ENCODE data around the gene SOX14. TPM values are rescaled to one million over a fixed set of nuclear protein-coding genes. Genes with fewer than 3 reads are reported as not detected.

Gene SOX14
- polyA plus RNA-seq, 12 donors: 0.09 TPM; not detected in 11

GRCh38 chr3:137767538-137768360 is 3.6 kb downstream of the SOX14 start:
- DNase-seq: no peak

- no peak for DNase-seq
Observed at GRCh38 chr3:137768361-137769321, 4.5 kb downstream of the SOX14 start.

GRCh38 chr3:137769322-137770065 is 5.4 kb downstream of the SOX14 start:
- no peak for DNase-seq

- no peak for DNase-seq
Observed at GRCh38 chr3:137770066-137770834, 6.1 kb downstream of the SOX14 start.

DNA sequence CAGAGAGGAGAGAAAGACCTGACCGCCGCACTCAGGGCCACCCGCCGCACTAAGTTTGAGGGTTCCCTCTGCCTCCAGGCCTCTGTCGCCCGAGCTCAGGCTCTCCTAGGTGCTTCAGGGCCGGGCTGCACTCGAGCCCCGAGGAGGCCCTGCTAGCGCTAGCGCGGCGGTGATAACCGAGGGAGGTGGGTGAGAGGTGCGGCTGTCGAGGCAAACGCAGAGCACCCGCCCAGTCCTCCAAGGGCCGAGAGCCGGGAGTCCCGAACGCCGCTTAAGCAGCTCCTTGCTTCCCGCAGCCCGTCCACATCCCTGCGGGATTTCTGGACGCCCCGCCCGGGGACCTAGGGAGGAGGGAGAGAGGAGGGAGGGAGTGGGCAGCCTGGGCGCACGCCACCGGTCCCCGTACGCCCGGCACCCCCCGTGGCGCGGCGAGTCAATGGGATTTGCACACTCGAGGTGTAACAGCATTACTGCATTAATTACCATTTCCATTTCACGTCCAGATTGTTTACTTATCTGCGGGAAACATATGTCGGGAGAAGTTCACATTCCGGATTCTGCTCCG is 6.8 kb downstream of the SOX14 start:
- no peak for DNase-seq

DNA sequence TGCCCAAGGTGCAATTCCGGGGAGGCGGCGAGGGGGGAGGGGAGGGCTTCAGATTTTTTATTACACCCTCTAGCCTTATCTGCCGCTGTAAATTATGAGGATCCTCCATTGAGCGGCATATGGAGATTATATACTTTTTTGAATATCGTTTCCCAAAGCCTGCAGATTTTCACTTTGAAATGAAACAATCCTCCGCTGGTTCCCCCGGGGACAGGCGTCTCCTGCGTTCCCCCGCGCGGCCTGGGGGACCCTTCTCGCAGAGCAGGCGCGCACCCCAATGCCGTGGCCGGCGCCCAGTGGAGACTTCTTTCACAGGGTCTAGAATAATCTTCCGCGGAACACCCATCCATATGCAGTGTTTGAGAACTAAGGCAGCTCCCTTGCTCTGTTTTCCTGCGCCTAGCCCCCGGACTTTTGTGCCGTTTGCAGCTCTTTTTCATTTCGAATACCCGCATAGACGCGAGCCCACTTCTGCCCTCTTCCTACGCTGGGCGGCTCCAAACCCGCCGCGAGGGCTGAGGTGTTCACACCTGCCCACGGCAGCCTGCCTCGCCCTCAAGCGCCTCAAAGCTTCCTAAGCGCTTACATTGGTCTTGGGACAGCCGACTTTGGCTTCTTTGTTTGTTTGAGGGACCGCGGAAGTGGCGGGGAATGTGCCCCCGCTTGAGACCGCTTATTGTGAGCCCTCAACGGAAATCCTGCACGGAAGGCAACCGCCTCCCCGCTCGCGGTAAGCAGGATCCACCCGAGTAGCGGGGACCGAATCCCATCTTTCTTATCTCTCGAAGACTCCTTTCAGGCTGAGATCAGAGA is 7.5 kb downstream of the SOX14 start:
- no peak for DNase-seq

GRCh38 chr3:137772214-137772955 is 8.3 kb downstream of the SOX14 start:
- no peak for DNase-seq

DNA sequence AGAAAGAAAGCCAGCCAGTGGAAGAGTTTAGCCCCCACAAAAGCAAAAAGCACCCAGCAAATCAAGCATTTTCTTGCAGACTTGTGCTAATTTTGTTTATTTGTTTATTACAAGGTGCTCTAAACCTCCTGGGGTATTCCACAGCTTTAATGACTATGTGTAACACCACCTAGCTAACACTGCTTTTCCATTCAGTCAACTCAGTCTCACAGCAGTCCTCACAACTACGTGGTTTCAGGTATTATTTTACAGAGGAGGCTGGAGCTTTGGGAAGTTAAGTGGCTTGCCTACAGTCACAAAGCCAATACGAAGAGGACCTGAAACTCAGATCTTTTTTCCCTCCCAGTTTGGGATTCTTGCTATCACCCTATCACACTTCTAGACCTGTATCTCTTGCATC is 14.8 kb downstream of the SOX14 start:
- no peak for DNase-seq

DNA sequence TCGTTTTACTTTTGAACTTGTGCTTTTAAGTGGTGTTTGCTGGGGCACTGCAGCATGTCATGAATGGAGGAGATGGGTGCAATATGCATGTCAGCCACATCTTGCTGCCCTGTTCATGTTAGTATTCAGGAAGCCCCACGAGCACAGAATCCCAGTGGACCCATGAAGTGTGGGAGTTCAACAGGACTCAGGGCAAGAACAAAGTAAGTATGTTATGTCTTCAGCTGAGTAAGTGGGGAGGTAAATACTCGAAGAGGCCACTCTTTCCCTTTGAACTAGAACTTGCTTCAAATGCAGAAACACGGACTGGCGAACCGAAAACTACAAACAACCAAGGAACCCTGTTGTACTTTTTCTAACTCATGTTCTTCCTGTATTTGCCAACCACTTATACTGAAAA is 23.4 kb downstream of the SOX14 start:
- DNase-seq: no peak

- DNase-seq: no peak
Observed at GRCh38 chr3:137789236-137789635, 25.1 kb downstream of the SOX14 start.

DNA sequence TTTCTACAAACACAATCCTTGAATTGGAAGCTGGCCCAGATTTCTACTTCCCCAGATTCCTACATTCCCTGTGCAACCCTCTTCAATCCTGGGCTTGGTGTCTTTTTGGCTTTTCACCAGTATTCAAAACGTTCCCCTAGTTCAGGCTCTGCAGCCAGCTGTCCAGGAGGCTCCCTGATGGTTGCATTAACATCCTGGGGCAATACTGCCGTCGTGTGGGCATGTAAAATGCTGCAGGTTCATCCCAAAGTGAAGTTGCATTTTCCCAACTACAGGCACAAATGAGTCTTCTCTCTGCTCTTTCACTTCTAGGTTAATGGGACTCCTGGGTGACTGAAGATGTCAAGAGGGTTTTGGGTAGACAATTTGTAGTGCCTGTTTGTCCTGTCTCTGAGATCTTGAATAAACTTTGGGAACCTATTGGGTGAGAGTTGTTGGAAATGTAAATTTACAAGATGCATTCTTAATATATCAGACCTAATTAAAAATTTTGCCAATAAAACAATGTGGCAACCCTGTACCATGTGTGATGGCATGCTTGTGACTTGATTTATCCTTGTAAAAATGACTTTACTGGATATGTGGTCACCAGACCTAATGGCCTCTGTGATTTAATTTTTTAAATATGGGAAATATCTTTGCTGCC is 28.6 kb downstream of the SOX14 start:
- DNase-seq: no peak

DNA sequence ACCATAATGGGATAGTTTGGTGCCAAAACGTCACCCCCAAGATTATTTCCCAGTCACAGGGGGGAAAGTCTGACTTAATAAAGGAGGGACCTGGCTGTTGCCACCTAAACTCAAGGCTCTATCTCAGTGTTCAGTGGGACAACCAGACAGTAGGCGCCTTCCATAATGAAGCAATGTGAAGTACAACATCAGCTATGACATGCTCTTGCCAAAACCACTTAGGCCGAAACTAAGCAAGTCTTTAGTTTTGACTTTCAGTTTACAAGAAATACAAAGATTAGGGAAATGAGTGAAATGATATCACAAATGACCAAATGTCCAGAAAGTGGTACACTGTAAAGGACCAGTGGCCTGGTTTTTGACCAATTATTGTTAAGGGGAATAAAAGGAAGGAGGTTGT is 32.9 kb downstream of the SOX14 start:
- DNase-seq: no peak

GRCh38 chr3:137803215-137803614 is 39.1 kb downstream of the SOX14 start:
- no peak for DNase-seq

- DNase-seq: no peak
Observed at GRCh38 chr3:137807998-137808397, 43.9 kb downstream of the SOX14 start.

- DNase-seq: no peak
Observed at GRCh38 chr3:137809509-137809908, 45.4 kb downstream of the SOX14 start.

GRCh38 chr3:137812023-137812422 is 47.9 kb downstream of the SOX14 start:
- DNase-seq: no peak

GRCh38 chr3:137815251-137815650 is 51.1 kb downstream of the SOX14 start:
- no peak for DNase-seq

Measured in muscle of arm (tissue), 12 donors.